GM18870 (cell line): ENCODE measurements around the gene IGSF9B.
"Not testable (repeated sequence)": the region's sequence is repeated elsewhere in the genome, so short reads cannot be mapped to it uniquely, and the experiment has no call there.

Source experiments
- ATAC-seq: cut with Tn5 transposase; IDR thresholded peaks from one replicate; pipeline ENCODE4 v1.9.1; 2021; ENCODE audit warnings: moderate library complexity; ENCODE audit not compliant: unreplicated experiment

IGSF9B gene, protein sequence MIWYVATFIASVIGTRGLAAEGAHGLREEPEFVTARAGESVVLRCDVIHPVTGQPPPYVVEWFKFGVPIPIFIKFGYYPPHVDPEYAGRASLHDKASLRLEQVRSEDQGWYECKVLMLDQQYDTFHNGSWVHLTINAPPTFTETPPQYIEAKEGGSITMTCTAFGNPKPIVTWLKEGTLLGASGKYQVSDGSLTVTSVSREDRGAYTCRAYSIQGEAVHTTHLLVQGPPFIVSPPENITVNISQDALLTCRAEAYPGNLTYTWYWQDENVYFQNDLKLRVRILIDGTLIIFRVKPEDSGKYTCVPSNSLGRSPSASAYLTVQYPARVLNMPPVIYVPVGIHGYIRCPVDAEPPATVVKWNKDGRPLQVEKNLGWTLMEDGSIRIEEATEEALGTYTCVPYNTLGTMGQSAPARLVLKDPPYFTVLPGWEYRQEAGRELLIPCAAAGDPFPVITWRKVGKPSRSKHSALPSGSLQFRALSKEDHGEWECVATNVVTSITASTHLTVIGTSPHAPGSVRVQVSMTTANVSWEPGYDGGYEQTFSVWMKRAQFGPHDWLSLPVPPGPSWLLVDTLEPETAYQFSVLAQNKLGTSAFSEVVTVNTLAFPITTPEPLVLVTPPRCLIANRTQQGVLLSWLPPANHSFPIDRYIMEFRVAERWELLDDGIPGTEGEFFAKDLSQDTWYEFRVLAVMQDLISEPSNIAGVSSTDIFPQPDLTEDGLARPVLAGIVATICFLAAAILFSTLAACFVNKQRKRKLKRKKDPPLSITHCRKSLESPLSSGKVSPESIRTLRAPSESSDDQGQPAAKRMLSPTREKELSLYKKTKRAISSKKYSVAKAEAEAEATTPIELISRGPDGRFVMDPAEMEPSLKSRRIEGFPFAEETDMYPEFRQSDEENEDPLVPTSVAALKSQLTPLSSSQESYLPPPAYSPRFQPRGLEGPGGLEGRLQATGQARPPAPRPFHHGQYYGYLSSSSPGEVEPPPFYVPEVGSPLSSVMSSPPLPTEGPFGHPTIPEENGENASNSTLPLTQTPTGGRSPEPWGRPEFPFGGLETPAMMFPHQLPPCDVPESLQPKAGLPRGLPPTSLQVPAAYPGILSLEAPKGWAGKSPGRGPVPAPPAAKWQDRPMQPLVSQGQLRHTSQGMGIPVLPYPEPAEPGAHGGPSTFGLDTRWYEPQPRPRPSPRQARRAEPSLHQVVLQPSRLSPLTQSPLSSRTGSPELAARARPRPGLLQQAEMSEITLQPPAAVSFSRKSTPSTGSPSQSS (N-terminal part only)

DNA sequence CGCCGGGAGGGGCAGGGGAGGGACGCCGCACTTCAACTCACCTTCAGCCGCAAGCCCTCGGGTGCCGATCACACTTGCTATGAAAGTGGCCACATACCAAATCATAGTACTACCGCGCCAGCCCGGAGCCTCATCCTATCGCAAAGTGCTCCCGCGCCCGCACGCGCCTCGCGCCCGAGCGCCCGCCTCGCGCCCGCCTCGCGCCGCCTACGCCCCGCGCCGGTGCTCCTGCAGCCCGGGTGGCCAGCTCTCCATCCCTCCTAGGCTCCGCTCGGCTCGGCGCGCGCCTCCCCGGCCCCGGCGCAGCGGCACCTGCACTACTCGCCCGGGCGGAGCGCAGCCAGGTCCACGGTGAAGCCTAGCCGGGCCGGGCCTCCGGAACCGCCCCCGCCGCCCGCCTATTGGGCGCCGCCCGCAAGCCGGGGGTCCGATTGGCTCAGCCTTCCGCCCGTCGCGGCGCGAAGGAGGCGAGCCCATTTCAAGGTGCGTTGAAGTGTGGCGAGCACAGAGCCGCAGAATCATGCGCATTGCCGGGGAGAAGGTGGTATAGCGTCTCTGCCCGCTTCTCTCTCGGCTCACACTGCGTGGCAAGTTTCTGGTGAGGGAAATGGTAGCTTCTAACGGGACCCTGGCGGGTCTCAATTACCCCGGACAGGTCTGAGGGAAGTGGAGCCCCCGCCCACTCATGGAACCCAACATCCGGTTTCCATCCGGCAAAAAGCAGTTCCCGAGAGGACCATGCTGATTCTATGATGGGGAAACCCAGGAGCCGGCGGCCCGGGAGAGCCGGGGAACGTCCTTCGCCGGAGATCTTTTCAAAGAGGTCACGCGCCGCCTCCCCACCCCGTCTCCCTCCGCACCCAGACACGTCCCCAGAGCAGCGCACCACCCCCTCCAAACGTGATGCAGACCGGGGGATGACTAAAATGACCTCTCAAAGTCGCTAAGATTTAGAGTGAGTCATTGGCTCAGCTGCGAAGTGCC lies at the start of gene IGSF9B:
TSS of gene IGSF9B (minus strand) at position 319 of the 984 bp plus-strand sequence. CDS start at position 105, 214 bp downstream.
- peak; percentile 90 for ATAC-seq

DNA sequence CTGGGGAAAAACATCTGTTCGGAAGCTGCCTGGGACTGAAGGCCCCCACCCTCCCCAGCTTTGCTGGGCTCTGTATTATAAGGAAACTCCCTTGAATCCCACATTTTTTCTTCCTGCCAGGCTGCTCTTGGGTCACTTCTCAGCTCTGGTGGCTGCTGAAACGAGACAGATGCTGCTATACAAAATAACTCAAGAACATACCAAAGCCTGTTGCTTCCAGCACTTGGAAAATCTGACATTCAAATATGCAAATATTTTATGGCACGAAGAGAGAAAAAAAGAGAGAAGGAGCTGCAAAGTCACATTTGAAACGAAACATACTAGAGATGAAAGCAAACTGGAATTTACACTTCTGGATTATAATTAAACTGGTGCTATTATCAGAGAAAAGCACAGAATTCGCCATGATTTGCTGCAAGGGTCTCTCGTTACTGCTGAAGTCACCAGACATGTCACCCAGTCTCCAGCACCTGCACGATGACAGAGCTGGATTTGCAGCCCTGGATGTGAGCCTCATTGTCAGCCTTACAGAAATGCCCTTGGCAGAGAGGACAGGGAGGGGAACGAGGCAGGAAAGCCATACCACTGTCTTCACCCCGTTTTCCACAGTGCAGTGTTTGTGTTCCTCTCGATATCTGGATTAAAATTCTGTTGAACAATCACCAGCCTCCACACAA lies 47.9 kb upstream of the IGSF9B start:
- ATAC-seq, result no peak

DNA sequence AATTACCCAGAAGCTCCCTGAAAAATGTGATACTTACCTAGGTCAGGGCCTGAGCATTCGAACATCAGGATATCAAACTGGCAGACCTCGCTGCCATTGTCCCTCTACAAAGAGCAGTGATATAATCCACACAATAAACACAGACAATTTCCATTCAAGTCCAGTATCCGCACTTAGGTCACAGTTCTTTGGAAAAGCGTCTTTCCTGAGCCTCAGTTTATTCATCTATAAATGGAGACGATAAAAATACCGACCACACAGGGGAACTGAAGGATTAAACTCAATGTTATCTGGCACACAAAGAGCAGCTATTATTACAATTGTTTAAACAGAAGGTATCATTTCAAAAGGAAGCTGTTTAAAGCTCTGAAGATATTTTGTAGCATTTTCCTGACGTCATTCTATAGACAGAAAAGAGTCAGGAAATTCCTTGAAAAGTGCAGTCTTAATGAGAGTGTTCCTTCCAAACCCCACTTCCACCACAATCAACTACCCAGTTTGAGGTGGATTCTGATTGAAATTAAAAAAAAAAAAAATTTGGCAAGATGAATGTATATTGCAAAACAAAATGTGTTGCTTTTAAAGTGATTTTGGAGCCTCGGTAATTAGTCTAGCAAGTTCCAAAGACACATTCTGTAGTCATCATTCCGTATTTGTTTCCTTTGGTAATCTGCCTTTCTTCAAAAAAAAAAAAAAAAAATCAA lies 47.2 kb upstream of the IGSF9B start:
- no peak for ATAC-seq

DNA sequence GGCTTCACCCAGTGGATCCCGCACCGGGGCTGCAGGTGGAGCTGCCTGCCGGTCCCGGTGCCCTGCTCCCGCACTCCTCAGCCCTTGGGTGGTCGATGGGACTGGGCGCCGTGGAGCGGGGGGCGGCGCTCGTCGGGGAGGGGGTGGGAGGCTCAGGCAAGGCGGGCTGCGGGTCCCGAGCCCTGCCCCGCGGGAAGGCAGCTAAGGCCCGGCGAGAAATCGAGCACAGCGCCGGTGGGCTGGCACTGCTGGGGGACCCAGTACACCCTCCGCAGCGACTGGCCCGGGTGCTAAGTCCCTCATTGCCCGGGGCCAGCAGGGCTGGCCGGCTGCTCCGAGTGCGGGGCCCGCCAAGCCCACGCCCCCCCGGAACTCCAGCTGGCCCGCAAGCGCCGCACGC lies 46.1 kb upstream of the IGSF9B start:
- ATAC-seq, result not testable (repeated sequence)

DNA sequence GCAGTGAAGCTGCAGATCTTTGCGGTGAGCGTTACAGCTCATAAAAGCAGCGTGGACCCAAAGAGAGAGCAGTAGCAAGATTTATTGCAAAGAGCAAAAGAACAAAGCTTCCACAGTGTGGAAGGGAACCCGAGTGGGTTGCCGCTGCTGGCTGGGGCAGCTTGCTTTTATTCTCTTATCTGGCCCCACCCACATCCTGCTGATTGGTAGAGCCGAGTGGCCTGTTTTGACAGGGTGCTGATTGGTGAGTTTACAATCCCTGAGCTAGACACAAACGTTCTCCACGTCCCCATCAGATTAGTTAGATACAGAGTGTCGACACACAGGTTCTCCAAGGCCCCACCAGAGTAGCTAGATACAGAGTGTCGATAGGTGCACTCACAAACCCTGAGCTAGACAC lies 45.6 kb upstream of the IGSF9B start:
- not testable (repeated sequence) for ATAC-seq

DNA sequence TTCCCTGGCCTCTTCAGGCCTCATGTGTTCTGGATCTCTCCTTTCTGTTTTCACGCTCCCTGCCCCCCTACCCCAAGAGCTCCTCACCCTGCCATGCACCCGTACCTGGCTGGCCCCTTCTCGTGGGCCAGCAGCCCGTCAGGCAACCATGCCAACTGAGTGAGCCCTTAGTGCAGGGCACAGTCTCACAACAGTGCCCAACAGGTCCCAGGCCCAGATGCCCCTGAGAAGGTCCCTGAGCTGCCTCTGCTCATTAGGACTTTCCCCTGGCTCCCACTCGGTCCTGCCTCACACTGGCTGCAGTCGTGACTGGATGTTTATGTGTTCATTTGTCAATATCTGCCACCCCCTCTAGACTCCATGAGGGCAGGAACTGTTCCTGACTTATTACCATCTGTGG lies 44.8 kb upstream of the IGSF9B start:
- ATAC-seq, result no peak

DNA sequence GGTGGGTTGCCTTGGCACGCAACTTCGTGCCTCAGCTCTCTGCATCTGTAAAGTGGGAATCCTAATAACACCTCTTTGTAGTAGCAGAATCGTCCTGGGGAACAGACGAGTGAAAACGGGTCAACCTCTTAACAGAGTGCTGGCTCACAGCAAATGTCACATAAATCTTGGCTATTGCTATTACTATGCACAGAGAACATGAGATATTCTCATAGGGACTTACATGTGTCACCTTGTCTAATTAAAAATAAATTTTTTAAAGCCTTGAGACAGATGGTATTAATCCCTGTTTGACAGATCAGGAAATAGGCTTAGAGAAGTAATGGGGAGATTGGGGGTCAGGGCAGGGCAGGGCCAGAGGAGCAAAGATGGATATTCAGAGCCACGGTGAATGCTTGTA lies 44.3 kb upstream of the IGSF9B start:
- no peak for ATAC-seq

DNA sequence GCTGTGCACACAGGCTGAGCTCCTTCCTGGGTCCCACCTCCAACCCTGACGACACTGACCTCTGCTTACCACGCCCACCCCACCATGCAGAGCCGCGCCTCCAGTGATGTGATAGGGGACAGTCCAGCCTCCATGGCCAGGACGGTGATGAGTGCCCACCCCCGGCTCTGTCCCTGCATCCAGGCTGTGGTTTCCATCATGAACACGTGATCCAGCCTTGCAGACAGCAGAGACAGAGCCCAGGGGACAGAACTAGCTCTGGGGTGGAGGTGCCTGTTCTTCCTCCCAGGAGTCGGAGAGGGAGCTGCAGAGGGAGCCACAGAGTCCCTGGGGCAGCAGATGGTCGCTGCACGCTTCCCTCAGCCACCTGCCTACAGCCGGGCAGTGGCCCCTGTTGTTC lies 42.6 kb upstream of the IGSF9B start:
- ATAC-seq, result no peak

DNA sequence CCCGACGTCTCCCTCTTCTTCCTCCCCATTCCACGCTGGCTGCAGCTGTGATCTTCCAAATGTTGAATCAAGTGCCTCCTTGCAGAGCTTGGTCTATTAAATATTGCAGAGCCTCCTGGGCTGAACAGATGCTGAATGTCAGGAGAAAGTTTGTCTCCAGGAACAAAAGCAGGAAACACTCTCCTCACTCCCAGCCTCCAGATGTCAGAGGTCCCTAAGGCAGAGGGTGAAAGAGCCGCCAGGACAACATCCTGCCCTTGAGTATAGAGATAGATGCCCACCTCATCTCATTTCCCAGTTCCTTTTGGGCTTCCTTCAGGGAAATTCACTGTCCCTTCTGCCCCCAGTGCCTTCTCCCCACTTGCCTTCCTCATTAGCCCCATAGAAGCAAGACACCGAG lies 40.8 kb upstream of the IGSF9B start:
- no peak for ATAC-seq

DNA sequence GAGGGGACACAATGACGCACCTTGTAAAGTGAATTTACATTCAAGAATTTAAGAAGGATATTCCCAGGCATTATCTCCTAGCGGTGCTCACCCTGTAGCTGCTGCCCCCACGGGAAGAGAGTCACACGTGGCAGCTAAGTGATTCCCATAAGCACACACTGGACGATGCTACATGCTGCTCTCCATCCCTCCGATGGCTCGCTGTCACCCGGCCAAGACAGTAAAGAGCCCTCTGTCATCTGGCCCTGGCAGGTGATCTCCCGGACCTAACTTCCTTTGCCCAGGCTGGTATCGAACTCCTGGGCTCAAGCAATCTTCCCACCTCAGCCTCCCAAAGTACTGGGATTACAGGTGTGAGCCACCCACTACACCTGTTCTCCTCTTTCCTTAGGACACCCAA lies 39.9 kb upstream of the IGSF9B start:
- no peak for ATAC-seq

DNA sequence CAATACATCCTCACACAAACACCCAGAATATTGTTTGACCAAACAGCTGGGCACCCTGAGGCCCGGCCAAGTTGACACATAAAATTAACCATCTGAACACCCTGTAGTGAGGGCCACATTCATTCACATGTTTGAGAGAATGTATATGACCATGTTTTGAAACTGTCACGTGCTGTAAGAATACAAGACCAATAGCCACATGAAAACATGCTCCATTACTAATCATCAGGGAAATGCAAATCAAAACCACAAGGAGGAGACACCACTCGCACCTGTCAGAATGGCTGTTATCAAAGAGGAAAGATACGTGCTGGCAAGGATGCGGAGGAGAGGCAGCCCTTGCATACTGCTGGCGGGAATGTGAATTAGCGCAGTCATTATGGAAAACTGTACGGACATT lies 38.3 kb upstream of the IGSF9B start:
- ATAC-seq, result no peak

DNA sequence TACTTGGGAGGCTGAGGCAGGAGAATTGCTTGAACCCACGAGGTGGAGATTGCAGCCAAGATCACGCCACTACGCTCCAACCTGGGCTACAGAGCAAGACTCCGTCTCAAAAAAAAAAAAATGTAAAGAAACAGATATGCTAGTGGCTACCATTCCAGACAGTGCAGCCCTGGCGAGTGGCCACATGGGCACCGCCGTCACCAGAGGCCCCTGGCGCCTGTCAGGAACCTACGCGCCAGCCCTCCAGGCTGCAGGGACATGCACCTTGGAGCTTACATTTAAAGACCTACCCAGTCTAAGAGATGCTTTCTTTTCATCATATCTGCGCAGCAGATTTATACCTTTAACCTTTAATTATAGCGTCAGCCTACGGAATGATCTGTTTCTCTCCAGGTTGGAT lies 37.2 kb upstream of the IGSF9B start:
- no peak for ATAC-seq

DNA sequence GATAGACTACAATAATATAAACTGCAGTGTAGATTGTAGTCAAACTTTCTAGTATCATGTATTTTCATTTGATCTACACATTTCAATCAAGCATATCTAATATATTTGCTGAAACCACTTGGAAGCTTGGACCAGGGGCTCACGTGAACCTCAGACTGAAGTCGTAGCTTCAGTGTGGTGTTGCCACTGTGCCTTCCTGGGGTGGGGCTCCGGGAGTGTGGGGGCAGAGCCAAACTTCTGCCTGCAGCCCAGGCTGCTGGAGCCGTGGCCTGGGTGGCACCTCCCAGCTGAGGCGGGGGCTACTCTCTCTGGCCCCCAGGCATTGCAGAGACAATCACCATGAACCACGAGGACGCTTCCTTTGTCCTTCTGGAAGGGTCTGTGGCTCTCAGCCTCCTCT lies 36.3 kb upstream of the IGSF9B start:
- no peak for ATAC-seq

DNA sequence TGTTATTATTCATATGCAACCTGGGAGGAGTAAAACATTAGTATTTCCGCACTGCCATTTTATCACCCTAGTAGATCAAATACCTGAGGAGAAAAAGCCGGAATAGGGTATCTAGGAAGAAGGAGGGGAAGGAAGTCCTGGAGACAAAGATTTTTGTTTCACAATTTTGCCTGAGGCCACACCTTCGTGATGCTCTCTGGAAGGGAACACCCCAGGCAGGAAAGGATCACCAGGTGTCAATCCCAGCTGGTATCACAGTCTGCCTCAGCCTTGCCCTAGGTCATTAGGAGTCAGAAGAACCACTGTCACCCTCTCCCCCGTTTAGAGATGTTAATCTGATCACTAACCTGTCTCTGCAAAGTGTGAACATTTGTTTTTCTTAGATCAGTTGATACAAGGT lies 35.4 kb upstream of the IGSF9B start:
- no peak for ATAC-seq

DNA sequence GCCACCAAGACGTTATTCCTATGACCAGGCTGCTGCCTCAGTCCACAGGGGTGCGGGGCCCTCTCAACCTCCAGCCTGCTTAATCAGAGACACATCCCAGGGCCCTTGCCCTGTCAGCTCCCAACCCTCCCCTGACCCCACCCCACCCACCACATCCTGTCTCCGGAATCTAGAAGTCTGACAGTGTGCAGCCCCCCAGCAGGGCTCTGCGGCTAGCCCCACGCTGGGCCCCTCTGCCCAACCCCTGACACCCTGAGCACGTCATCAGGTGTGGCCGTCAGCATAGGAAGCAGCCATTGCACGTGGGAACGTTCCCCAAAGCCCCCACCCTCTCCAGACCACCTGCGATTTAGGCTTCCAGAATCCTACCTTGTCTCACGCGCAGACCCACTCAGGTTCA lies 34.3 kb upstream of the IGSF9B start:
- no peak for ATAC-seq

DNA sequence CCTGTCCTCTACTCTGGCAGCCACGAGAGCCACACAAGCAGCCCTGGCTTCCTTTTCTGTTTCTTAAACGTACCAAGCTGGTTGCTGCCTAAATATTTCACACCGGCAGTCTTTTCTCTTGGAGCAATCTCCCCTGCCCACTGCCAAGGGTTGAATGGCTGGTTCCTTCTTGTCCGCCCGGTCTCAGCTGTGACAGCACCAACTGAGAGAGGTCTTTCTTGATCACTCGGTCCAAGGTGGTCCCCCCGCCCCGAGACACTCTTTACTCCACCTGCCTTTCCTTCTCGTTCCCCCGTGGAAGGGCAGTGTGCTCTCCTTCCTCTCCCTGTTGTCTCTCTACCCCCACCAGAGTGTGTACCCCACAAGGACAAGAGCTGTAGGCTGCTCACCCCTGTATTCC lies 33.7 kb upstream of the IGSF9B start:
- ATAC-seq, result no peak

DNA sequence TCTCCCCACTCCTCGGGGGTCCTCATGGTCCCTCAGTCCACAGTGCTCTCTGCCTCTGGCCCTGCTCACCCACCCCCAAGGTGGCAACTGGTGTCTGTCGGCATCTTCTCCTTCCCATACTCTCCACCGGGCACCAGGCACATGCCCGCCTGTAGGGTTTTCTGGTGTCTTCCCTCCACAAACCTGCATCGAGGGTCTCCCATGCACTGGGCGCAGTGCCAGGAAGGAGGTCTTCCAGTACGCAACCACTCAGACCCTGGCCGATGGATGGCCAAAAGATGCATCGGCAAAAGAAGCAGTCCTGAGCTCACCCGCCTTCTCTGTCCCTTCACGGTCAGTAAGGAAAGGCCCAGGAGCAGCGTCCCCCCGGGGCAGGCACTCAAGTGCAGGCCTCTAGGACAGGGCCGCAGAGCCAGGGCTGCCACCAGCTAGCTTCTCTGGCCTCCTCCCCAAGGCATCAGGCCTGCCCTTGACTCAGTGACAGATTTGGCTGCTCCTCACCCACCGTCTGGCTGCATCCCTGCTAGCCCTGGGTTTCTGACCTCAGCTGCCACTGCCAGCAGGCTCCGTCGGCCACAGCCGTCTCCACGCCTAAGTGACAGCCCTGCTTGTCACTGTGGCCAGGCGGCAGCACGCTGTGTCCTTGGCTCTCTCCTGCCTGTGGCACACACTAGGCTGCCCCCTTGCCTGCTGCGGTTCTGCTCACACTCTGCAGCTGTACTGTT lies 32.1 kb upstream of the IGSF9B start:
- ATAC-seq, result no peak

DNA sequence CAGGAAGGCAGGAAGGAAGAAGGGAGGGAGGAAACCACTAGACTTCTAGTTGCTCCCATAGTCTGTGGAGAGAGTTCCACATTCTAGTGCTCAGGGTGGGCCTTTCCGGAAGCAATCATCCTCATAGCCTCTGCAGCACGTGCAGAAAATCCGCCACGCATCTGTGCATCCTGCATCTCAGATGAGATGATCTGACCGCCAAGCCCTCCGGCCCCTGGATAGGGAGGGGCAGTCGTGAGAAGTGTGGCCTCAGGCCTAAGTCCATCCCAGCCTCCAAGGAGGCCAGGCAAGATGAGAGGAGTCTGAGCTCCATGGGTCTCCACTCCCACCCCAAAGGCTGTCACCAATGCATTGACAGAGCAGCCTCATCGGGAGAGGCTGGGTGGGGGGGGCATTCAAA lies 30.4 kb upstream of the IGSF9B start:
- no peak for ATAC-seq
